HG03442 (cell line): ENCODE data around the gene SMC1B.
"Not testable (repeated sequence)": the region's sequence is repeated elsewhere in the genome, so short reads cannot be mapped to it uniquely, and the experiment has no call there.

Source experiments
- ATAC-seq: cut with Tn5 transposase; IDR thresholded peaks from one replicate; pipeline ENCODE4 v1.9.1; 2021; ENCODE audit warnings: mild to moderate bottlenecking, moderate library complexity; ENCODE audit not compliant: unreplicated experiment

The SMC1B gene

DNA sequence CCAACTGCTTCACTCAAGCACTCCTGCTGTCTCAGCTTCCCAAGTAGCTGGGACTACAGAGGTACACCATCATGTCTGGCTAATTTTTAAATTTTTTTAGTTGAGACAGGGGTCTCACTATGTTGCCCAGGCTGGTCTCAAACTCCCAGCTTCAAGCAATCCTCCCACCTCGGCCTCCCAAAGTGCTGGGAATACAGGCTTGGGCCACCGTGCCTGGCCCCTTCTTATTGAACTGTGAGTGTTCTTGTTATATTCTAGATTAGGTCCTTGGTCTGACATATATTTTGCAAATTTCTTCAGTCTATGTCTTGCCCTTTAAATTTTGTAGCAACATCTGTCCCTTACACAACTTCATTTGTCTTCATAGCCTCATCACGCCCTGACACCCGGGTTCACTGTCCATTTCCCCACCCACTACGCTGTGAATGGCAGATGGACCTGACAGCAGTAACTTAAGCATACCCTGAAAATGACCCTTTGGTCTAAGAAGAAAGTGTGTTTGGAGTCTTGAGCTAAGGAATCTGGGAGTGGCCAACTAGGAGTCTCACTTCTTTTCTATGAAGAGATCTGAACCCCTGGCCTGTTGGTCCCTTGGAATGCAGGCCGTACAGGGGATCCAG lies 107.8 kb downstream of the SMC1B start:
- ATAC-seq: no peak

DNA sequence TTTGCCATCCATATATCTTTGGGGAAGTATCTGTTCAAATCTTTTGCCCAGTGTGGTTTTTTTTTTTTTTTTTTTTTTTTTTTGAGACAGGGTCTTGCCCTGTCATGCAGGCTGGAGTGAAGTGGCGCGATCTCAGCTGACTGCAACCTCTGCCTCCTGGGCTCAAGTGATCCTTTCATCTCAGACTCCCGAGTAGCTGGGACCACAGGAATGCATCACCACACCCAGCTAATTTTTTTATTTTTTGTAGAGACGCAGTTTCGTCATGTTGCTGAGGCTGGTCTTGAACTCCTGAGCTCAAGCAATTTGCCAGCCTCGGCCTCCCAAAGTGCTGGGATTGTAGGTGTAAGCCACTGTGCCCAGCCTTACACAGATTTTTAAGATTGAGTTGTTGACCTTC lies 108.4 kb downstream of the SMC1B start:
- no peak for ATAC-seq

DNA sequence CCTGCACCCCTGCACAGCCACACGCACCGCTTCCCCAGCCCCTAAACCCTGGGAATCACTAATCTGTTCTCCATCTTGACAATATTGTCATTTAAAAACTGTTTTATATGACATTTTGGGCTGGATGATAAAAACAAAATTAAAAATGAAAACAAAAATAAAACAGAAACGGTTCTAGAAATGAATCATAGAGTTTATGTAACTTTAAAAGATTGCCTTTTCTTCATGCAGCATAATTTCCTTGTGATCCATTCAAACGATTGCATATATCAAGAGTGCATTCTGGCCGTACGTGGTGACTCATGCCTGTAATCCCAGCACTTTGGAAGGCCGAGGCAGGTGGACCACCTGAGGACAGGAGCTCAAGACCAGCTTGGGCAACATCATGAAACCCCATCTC lies 110.2 kb downstream of the SMC1B start:
- no peak for ATAC-seq

GRCh38 chr22:45302751-45303150 lies 110.6 kb downstream of the SMC1B start:
- ATAC-seq: no peak

DNA sequence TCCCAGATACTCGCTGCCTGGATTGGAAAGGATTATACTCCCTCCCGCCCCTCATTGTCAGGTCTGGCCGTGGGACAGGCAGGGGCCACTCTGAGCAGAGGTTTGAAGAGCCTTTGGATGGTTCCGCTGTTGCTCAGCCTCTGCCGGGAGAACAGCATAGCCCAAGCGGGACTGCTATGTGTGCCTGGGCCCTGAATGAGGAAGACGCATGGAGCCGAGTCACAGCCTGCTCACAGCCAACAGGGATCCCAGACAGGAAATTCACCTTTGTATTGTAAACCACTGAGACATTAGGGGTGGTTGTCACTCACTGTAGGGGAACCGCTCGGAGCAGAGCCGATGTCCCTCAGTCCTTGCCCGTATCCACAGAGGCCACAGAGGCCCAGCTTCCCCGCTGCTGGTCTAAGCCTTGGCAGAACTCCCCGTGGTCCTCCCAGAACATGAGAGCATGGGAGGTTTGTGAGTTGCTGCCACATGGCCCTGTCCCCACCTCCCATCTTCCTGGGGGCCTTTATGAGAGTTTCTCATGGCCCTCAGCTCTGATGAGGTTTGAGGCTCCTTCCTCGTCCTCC lies 114.4 kb downstream of the SMC1B start:
- ATAC-seq: no peak

- ATAC-seq: no peak
Measured at GRCh38 chr22:45296628-45297297, 116.6 kb downstream of the SMC1B start.

DNA sequence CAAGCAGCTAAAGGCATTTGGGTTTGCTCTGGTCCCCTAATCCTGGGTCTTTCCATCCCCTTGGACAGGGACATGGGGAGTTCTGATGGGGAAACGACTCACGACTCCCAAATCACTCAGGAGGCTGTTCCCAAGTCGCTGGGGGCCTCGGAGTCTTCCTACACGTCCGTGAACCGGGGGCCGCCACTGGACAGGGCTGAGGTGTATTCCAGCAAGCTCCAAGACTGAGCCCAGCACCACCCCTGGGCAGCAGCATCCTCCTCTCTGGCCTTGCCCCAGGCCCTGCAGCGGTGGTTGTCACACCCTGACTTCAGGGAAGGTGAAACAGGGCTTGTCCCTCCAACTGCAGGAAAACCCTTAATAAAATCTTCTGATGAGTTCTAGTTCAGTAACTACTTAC lies 117.9 kb downstream of the SMC1B start:
- ATAC-seq: no peak

GRCh38 chr22:45295004-45295403 lies 118.4 kb downstream of the SMC1B start:
- not testable (repeated sequence) for ATAC-seq
